GM18499 (cell line): ENCODE results near the gene NOXA1.

Source experiments
- ATAC-seq: cut with Tn5 transposase; IDR thresholded peaks from one replicate; pipeline ENCODE4 v1.9.1; 2021; ENCODE audit warnings: moderate number of reproducible peaks; ENCODE audit not compliant: insufficient read depth, unreplicated experiment

Gene NOXA1

DNA sequence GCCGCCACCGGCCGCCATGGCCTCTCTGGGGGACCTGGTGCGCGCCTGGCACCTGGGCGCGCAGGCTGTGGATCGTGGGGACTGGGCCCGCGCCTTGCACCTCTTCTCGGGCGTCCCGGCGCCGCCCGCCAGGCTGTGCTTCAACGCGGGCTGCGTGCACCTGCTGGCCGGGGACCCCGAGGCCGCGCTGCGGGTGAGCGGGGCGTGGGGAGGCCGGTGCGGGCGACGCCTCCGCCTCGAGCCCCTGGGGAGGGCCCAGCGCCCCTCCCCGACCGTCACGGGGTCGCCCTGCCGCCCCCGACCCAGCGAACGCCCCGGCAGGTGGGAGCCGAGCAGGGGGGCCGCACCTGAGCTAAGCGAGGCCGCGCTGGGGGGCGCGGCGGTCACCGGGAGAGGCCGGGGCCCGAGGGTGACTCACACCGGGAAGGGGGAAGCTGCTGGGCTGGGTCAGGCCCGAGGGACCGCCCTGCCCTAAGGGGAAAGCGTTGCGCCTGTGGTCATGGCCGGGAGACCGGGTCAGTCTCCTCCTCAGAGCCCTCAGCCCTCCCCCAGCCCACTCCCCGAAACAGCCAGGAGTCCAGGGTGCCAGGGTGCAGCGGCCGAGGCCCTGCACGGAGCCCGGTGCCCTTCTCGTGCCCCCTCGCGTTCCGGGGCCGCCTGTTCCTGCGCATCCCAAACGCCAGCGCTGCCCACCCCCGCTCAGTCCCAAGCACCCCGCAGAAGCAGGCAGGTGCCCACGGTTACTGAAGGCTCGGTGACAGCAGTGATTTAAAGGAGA is 510 bp downstream of the NOXA1 start:
- no peak for ATAC-seq

DNA sequence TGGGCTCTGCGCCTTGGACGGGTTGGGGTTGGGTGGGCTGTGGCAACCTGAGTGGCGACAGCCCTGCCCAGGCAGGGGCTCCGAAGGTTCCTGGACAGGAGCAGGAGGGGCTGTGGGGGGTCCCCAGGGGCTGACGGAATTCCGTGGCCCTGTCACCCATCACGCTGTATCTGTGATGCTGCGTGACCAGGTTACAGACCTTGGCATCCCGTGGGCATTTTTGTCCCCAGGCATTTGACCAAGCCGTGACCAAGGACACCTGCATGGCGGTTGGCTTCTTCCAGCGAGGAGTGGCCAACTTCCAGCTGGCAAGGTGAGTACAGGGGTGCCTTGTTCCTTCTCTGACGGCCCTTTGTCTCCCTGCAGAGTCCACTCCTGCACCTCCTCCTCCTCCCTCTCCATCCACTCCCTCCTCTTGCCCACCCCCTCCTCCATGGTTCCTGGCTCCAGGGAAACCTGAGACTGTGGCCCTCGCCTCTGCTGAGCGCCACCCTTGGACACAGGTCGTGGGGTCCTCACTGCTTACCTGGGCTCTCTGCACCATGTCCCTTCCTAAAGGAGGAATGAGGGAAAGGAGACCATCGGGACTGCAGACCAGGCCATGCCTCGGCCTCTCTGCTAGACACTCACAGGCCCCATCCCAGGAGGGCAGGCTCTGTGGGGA is 3.0 kb downstream of the NOXA1 start:
- ATAC-seq: no peak

DNA sequence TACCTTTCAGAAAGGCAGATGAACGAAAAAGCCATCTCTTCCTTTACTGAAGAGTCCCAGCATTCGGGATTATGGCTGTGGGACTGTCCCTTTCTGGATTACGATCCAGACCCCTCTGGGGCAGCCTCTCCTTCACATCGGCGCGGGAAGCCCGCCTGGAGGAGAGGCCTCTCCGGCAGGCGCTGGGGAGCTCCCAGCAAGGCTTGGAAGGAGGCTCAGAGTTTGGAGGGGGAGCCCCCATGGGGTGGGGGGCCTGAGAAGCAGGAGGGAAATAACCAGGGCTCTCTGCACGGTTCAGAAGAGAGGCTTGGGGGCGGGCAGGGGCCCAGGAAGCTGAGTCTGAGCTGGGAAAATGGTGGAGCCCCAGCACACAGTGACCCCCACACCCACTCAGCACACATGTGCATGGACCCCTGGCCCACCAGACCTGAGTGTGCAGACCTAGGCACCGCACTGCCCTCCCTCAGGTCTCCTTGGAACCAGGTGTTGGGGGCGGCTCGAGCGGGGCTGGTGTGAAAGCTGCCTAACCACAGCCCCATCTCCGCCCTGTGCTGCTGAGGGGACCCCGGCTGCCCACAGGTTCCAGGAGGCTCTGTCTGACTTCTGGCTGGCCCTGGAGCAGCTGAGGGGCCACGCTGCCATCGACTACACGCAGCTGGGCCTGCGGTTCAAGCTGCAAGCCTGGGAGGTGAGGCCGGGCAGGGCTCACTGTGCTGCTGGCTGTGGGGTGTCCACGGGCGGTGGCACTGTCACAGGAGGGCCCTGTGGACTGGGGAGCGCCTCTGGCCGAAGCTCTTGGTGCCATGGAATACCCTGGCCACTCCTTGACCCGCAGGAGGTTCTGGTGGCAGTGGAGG is 4.5 kb downstream of the NOXA1 start:
- ATAC-seq: no peak

DNA sequence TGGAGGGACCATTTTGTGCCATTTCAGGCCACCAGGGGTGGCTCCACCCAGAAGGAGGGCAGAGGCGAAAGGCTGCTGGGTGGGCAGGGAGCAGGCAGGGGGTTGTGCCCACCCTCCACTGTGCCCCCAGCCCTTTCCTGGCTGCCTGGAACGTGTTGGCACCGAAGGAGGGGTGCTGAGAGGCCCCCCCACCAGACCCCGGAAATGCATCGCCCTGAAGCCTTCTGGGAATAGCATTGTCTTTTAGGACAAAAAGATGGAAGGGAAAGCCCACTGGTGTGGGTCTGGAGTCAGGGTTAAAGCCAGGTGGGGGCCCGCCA is 5.1 kb downstream of the NOXA1 start:
- no peak for ATAC-seq

DNA sequence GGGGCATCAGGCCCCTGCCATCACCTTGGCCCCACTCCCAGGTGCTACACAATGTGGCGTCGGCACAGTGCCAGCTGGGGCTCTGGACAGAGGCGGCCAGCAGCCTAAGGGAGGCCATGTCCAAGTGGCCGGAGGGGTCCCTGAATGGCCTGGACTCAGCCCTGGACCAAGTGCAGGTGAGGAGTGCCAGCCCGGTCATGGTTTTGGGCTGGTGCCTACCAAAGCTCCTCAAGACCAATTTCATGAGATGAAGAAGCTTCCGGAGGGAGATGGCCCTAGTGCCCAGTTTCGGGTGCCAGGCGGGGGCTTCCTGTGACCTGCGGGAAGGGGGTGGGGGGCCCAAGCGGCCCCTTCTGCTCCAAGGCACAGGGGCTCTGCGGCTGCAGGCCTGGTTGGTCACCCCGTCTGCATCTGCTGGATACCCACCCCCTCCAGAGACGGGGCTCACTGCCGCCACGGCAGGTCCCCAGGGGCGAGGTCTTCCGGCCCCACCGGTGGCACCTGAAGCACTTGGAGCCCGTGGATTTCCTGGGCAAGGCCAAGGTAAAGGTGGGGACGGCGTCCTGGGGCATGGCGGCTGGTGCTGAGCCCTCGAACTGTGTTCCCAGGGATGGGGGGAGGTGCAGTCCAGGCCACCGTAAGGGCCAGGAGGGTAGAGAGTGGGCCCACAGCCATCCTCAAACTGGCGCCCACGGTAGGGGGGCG is 5.8 kb downstream of the NOXA1 start:
- ATAC-seq: no peak

DNA sequence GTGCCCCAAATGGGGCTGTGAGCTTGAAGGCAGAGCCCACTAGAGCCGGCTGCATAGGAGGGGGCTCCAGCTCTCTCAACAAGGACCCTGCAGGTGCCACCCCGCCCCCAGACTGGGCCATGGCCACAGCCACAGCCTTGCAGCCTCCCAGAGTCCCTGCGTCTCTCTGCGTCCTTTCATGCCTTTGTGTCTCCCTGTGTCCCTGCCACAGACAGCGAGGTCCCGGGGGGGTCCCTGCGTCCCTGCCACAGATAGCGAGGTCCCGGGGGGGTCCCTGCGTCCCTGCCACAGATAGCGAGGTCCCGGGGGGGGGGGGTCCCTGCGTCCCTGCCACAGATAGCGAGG is 6.3 kb downstream of the NOXA1 start:
- ATAC-seq: no peak

DNA sequence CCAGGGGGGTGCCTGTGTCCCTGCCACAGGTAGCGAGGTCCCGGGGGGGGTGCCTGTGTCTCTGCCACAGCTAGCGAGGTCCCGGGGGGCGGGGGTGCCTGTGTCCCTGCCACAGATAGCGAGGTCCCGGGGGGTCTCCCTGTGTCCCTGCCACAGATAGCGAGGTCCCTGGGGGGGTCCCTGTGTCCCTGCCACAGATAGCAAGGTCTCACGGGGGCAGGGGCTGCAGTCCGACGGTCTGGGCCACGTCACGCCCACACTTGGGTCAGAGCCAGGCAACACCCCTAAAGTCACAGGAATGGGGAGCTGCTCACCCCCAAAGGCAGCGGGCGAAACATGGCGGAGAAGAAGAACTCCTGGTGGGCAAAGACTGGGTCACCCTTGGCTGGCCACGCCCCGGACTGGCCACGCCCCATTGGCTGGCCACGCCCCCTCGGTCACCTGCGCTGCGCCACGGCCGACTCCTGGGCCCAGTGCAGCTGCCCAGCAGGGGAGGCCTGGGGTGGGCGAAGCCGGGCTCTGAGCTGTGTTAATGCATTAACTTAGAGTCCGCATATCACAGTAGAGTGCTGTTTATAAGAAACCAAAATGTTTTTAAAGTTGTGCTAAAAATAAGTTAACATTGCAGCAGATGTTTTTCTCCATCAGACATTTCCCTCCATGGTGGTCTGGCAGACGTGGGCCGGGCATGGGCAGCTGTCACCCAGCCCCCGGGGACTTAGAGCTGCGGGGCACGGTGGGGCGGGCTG is 7.0 kb downstream of the NOXA1 start:
- ATAC-seq: no peak

DNA sequence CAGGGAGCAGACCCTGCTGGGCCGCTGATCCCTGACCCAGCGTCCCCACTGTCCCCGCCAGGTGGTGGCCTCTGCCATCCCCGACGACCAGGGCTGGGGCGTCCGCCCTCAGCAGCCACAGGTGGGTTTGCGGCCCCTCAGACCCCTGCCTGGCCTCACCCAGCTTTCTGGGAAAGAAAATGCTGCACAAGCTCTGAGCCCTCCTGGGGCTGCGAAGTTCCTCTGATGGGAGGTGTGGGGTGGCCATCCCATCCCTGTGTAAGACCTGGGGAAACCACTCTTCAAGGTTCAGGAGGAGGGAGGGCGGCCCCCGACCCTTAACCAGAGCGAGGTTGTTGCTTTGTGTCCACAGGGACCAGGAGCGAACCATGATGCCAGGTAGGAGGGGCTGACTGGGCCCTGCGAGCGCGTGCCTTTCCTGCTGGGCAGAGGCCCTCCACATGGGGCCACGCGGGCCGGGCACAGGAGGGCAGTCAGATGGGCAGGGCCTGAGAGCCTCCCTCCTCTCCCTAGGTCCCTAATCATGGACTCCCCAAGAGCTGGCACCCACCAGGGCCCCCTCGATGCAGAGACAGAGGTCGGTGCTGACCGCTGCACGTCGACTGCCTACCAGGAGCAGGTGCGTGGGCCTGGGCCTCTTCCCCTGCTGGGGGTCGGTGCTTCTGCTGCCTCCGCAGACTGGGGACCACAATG is 7.7 kb downstream of the NOXA1 start:
- ATAC-seq: no peak

DNA sequence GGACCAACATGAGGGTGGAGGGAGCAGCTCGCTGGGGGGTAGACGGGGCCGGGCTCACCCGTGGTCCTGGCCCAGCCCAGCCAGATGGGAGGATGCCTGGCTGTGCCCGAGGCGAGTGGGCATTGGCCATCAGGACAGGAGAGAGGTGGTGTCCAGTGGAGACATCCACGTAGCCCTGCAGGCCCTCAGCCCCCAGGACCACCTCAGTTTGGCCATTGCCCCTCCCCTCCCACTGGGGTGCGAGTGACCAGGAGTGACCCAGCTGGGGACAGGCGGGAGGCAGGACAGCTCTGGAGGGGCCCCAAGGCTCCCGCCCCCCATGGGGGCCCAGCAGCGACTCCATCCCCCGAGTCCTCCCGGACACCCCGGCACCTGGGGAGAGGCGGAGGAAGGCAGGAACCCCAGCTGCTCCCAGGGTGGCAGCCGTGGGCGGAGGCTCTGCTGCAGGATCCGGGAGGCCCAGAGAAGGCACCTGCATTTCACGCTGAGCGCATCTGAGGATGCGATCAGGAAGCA is 8.3 kb downstream of the NOXA1 start:
- ATAC-seq: no peak

DNA sequence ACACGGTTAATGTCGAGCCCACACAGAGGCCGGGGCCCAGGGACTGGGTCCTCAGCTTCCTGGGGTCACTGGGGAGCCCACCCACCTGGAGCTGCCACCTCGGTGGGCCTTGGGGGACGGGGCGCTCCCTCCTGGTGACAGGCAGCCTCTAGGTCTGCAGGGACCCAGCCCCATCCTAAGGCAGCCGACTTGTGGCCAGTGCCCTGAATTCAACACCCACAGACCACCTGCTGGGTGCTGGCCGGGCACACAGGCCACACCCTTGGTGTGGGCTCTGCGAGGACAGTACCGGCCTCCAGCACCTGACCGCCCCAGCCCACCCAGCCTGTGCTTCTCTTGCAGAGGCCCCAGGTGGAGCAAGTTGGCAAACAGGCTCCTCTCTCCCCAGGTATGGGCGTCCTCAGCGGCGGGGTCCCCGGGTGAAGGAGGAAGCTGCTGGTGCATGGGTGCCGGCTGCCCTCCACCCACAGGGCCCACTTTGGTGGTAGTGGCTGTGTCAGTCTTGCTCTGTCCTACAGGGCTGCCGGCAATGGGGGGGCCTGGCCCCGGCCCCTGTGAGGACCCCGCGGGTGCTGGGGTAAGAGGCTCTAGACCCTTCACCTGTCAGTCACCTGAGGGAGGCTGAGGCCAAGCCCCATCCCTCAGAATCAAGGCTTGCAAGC is 9.6 kb downstream of the NOXA1 start:
- ATAC-seq: no peak

DNA sequence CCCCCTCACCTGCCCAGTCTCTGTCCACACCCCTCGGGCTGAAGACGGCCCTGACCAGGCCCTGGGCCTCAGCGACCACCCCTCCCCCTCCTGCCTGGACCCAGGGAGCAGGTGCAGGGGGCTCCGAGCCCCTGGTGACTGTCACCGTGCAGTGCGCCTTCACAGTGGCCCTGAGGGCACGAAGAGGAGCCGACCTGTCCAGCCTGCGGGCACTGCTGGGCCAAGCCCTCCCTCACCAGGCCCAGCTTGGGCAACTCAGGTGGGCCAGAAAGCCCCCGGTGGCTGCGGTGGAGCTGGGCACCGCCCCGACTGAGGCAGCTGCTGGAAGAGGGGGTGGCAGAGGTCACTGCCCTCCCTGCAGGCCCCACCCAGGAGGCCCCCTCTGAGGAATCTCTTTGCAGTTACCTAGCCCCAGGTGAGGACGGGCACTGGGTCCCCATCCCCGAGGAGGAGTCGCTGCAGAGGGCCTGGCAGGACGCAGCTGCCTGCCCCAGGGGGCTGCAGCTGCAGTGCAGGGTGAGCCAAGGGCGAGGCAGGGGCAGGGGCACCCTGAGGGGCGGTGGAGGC is 10.2 kb downstream of the NOXA1 start:
- ATAC-seq: no peak

DNA sequence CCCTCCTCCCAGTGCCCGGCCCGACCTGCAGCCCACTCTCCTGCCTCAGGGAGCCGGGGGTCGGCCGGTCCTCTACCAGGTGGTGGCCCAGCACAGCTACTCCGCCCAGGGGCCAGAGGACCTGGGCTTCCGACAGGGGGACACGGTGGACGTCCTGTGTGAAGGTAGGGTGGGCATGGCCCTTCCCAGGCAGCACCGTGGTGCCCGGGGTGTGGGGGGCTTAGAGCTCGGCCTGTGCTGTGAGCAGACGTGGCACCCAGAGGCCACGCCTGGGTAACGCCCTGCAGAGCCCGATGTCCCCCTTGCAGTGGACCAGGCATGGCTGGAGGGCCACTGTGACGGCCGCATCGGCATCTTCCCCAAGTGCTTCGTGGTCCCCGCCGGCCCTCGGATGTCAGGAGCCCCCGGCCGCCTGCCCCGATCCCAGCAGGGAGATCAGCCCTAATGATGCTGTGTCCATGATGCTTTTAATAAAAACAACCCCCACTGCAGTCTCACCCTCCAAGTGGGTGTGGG is 10.8 kb downstream of the NOXA1 start:
- no peak for ATAC-seq

DNA sequence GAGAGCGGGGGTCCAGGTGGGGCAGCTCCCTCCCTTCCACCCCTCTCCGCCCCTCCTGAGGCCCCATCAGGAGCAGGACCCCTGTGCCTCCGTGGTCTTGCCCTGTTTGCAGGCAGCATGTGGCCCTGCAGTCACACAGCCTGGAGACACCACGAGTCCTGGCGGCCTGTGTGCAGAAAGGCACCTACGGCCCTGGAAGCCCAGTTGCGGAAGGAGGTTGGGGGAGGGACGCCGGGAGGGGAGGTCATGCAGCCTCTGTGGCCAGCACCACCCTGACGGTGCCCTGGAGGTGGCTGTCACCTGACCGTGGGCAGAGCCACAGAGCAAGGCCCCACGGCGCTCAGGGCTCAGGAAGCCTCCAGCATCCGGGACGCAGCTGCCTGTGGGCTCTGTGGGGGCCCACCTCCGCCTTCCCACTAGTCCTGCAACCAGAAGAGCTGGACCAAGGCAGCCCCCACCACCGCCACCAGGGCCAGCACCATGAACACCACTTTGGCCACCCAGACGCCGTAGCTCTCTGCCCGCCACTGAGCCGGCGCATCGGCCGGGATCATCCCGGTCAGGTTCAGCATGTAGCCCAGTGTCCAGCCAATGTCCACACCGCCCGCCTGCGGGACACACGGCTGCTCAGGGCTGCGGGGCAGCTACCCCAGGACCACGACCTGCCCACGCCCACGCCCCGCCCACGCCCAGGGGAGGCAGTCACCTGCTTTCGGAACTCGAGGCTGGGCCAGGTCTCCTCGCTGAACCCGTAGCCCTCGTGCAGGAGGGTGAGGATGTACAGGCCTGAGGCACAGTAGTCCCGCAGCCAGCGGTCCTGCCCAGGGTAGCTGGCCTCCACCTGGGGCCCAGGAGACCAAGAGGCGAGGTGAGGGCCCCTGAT is 11.5 kb downstream of the NOXA1 start:
- ATAC-seq: no peak

DNA sequence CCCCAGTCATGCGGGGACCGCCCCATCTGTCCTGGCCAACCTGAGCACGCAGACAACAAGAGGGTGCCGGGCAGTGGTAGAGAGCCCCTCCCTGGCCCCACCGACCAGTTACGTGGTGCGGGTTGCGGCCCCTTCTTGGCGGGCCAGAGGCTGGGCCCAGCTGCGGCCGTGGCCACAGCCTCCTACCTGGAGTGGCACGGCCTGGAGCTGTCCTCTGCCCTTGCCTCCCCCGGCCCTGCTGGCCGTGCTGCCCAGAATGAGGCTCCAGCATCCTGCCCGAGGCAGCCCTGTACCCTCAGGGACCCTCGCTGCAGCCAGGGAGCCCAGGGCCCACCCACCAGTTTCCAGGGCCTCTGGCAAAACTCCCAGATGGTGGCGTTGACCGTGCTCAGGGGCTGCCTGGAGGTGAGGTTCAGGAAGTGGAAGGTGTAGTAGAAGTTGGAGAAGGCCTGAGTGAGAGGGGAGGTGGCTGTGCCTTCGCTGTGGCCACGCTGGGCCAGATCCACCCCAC is 12.2 kb downstream of the NOXA1 start:
- no peak for ATAC-seq

DNA sequence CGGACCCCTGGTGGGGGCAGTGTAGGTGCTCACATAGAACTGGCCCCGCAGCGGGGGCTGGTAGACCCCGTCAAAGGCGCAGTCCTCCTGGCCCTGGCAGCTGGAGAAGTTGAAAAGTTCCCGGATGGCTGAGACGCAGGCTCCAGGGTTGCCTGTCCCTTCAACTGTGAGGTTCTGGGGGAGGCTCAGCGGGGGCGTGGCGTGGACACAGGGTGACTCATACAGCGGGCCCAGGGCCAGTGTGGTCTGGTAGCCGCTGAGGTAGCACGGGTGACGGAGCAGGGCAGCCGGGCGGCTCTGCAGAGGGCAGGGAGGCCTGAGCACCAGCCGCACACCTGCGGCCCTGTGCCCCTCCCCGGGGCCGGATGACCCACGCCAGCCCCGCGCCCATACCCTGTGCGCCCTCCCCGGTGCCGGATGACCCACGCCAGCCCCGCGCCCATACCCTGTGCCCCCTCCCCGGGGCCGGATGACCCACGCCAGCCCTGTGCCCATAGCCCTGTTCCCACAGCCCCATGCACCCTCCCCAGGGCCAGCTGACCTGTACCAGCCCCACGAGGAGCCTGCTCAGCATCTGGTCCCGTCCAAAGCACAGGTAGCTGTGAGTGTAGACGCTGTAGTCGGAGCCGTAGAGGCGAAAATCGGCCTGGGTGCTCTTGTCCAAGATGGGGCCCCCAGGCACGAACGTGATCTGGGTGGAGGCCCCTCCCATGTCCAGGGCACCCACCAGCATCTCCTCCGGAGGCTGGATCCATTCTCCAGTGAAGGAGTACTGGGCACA is 13.0 kb downstream of the NOXA1 start:
- ATAC-seq: no peak
